T-helper 22 cell (primary cell): ENCODE data around the gene PSMG3.

Source experiments
- DNase-seq: peaks from one replicate; pipeline ENCODE4 v3.0.0-alpha.2; 2020; ENCODE audit warnings: low read depth

PSMG3 gene

DNA sequence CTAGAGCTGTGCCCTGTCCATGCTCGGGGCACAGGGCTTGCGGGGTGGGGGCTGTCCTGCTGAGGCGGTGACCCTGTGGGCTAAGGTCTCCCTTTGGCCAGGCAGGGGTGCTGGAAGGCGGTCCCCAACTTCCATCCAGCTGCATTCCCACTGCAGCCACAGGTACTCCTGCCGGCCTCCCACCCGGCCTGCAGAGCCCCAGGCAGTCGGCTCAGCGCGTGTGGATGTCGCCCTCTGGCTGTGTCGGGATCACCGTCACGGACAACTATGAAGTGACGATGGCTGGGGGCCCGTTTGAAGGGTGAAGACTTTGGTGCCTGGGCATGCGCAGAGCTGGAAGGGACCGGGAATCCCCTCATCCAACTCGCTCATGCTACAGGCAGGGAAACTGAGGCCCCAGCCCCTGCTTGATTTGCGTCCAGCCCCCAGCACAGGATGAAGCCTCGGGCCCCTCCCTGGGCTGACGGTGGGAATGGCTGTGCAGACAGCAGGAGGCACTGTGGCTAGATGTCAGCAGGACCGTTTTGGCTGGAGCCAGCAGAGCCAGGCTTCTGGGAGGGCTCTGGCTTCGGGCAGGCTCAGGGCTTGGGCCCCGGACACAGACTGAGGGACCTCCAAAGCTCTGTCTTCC lies 11.5 kb downstream of the PSMG3 start:
- DNase-seq: no peak

DNA sequence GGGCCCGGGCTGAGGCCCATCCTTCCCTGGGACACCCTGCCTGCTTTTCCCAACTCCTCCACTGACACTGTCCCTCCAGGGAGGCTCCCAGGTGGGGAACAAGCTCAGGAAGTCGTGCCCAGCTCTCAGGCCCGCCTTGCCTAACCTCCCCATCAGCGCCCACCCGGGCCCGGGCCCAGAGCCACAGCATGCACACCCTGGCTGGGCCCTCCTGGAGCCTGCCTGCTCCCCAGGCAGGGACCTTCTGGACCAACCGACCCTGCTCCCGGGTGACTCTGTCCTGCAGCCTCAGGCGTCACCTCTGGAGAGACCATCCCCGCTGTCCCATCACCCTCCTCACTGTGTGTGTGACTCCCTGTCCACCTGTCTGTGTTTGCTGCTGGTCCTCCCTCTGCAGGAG lies 12.1 kb downstream of the PSMG3 start:
- no peak for DNase-seq

DNA sequence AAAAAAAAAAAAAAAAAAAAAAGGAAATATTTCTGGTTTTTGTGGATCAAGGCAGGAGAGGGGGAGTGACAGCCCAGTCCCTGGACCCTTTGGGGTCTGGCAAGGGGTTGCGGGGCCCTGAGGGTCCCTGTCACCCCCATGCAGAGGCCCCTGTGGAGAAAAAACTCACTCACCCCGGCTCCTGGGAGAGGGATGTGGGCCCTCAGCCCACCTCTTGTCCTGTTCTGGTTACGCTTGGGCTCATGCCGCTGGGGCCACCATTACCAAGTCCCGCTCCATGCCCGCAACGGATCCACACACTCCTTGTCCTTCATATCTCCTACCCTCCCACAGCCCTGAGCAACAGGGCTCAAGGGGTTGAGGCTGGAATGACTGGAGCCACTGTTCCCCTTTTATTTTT lies 12.8 kb downstream of the PSMG3 start:
- no peak for DNase-seq

DNA sequence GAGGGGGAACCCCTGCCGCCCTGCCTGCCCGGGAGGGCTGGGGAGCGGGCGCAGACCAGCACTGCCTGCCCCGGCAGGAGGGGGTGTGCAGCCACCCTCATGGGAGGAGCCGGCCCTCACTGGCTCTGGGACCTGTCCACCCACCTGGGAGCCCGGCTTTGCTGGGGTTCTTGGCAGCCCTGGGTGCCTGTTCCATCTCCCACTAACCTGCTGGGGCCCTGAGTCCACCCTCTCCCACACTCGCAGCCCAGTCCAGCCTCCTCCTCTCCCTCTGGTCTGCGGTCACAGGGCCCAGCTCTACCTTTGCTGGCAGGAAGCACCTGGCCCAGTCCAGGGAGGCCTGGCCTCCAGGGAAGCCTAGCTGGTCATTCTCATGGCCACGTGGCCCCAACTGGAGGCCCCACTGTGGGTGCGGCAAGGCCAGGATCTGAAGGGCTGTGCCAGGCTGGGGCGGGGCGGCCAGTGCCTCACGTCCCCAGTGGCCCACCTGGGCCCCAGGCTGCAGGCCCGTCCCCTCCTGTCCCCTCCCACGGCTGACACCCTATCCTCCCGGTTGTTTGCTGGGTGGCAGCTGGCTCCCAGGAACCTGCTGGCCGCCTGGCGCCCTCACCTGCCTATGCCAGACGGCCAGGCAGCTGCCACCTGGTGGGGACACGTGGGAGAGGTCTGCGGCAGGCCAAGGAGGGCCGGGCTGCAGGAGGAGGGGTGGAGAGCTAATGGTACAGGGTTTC lies 13.9 kb downstream of the PSMG3 start, which contains the start of gene TMEM184A:
Gene TMEM184A (minus strand): TSS at position 393 of the 731 bp plus-strand sequence. CDS start 721 bp downstream, outside the sequence.
- no peak for DNase-seq

DNA sequence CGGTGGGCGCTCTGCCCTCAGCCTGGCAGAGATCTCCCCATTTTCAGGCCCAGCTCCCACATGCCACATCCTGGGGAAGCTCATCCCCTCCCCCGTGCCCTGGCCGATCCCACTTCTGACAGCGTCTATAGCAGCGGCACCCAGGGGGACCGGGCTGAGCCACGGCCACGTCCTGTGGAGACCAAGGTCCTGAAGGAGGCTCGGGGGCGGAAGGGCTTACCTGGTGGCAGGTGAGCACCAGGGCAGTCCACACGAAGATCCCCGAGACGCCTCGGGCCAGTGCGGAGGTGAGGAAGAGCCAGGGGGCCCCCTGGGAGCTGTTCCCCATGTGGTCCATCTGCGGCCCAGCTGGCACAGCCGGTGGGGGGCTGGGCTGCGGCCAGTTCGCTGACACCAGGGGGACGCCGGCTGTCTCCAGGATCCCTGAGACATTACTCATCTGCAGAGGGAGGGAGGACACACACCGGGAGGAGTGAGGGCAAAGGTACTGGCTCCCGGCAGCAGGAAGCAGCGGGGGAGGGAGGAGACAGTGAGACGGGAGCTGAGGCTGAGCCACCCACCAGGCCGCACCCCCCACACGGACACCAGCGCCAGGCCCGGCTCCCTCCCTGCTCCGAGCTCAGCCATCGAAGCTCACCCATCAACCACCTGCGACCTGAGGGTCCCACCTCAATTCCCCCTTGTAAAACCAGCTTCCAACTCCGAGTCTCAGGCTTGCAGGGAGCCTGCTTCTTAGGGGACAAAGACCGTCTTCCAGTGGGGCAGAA lies 14.6 kb downstream of the PSMG3 start:
- DNase-seq: no peak

DNA sequence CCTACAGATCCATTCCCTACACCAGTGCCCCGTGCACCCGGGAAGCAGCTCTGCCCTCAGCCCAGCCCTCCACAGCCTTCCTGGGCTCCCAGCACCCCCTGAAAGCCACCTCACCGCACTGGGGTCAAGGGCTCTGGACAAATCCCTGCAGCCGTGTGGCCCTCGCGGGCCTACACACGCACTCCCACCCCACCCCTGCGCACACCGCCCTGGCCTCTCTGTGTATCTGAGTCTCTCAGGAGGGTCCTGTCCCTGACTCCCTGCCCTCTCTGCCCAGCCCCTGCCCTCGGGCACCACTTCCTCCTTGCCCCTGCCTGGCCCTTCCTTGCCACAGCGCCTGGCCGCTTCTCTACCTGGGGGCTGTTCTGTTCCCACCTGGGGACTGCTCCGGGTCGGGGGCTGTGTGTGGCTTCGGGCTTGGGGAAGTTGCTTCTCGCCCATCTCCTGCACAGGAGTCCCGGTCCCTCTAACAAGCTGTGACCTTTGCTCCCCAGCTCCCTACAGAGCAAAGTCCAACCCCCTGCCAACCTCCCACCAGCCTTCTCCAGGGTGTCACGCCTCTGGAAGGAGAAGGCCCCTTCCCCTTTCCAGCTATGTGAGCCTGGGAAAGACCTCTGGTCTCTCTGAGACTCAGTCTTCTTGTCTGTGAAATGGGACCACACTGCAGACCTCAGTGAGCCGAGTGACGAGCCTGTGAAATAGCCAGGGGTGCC lies 15.3 kb downstream of the PSMG3 start:
- DNase-seq: no peak

DNA sequence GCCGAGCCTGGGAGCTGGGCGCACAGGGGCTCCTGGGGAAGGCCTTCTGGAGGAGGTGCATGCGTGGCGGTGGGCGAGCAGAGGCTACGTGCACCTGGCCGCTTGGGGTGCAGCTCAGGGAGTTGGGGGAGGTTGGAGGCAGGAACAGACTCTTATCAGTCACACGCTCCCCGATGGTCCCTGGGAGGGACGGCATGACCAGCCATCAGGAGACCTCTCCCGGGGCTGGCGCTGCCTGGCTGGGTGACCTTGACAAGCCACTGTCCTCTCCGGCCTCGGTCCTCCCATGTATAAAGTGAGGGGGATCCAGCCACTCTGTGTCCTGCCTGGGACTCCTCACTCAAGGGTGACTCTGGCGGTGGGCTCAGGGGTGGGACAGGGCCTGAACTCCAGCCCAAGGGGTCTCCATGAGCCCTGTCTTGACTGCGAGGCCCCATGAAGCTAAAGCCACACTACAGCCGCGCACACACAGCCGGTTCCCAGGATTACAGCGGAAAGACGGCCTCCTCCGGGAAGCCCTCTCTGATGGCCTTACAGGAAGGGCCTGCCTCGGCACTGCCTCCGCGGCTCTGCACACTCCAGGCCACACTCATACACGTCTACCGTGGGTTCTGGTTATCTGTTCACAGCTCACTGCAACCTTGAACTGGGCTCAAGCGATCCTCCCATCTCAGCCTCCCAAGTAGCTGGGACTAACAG lies 16.2 kb downstream of the PSMG3 start:
- no peak for DNase-seq

DNA sequence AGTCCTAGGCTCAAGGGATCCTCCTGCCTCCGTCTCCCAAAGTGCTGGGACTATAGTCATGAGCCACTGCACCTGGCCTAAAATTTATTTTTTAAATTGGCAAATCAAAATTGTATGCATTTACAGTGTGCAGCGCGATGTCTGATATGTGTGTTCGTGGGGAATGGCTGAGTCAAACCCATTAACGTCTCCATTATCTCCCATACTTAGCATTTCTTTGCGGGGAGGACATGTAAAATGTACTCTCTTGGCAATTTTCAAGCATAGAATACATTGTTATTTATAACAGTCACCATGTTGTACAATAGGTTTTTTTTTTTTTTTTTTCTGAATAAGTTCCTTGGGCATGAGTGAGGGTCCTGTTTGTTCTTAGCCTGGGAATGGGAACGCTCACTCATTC lies 17.6 kb downstream of the PSMG3 start:
- no peak for DNase-seq

DNA sequence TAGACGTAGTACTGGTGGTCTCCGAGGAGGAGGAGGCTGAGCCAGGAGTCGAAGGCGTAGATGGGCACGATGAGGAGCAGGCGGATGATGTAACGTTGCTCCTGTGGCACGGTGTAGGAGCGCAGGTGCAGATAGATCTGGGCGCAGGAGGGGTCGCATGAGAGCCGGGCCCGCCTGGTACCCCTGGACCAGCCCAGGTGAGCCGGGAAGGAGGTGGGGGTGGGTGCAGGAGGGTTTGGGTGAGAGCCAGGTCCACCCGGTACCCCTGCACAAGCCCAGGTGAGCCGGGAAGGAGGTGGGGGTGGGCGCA lies 19.0 kb downstream of the PSMG3 start:
- no peak for DNase-seq

DNA sequence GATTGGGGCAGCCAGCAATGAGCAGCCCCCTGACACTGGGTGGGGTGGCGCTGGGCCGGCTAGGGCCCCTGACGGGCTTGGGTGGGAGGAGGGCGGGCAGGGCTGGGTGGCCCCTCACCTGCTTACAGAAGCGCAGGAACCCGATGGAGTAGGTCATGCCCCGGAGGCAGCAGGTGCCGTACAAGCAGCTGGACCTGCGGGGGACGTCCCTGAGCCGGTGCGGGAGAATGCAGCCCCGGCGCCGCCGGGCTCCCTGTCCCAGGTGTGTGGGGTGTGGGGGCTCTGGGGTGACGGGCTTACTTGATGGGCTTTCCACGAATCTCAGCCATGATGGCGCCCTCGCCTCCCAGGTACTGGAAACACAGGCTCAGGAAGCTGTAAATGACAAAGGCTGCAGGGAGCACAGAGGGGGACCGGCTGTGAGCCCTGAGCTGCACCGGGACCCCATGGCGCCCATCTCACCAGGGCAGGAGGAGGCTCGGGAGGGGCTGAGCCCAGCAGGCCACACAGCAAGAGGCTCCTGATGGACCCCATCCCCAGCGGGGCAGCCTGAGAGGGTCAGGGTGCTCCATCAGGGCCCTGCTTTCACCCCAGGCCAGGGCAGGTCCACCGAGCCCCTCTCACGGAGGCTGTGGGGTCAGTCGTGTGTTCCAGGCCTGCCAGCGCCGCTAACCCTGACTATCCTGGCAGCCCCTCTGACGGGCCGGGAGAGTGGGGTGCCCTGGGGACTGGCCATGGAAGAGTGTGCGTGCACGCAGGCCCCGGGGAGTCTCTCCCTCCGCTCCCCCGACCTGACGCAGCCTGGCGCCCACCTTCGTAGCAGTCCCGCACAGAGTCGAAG lies 19.6 kb downstream of the PSMG3 start:
- DNase-seq: no peak

DNA sequence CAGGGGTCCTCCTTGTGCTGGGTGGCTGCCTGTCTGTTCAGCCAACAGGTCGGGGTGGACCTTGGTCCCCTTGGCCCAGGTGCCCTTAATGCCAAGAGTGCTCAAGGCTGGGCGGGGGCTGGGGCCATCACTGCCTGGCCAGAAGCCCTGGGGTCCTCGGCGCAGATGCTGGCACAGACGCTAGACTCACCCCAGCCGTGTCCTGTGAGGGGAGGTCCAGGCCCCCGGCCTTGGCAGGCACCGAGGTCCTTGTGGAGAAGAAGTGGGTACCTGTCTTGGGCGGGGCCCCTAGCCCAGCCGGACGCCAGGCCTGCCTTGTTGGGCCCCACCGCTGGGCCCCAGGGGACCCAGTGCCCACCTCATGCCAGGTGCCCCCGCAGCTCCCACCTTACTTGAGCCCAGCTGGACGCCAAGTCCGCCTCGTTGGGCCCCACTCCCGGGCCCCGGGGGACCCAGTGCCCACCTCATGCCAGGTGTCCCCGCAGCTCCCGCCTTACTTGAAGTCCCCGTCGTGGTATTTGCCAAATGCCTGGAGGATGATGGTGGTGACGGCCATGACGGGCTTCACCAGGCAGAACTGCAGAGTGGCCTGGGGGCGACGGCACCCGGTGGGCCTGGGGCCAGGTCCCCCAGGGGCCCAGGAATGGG lies 20.4 kb downstream of the PSMG3 start:
- DNase-seq: no peak

DNA sequence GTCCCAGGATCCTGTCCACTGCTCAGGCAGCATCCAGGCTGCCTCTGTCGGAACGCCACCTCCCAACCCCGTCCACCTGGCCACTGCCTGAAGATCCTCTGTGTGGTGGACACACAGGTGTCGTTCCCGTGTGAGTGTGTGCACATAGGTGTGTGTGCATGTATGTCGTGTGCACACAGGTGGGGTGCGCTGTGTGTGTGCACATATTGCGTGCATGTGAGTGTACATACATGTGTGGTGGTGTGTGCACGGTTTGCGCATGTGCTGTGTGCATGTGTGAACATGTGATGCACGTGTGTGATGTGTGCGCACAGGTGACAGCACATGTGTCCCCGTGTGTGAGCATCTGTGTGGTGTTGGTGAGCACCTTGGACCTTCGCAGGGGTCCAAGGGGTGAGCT lies 20.9 kb downstream of the PSMG3 start:
- DNase-seq: no peak

DNA sequence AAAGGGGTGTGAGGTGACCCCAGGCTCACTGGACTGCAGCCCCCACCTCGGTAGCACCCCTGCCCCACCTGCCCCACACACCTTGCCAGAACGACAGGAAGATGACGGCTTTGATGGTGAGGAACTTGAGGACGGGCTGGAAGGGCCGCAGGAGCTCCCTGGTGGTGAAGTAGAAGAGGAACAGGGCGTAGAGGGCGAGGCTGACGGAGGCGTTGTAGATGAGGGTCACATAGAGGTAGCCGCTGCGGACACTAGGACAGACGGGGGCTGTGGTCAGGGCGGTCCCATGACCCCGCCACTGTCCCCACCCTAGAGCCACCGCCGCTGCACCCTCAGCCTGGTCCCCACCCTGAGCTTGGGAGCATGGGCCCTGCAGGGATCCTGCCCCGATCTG lies 21.4 kb downstream of the PSMG3 start:
- DNase-seq: no peak

DNA sequence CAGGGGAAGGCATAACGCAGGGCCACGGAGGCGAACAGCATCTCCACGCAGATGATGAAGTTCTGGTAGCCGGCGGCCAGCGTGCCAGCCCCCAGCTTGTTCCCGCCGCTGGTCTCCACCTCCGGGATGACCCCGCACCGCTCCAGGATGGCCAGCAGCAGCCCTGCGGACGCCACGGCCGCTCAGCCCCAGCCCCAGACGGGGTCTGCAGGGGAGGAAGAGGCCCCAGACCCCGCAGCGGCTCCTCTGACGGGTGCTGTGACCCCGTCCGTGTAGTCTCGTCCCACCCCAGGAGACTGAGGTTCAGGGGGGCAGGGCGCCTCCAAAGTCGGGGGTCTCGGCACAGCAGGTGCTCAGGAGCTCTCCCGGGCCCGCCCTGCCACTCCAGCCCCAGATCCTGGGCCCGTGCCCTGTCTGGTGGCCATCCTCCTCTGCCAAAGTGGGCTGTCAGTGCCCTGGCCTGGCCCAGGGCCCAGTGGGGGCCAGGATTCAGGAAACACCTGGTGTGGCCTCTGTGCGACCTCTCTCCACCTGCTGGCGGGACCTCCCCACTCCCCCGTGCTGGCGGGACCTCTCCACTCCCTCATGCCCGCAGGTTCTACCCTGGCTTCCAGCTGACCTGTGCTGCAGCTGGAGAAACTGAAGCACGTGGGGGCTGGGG lies 21.9 kb downstream of the PSMG3 start:
- no peak for DNase-seq

DNA sequence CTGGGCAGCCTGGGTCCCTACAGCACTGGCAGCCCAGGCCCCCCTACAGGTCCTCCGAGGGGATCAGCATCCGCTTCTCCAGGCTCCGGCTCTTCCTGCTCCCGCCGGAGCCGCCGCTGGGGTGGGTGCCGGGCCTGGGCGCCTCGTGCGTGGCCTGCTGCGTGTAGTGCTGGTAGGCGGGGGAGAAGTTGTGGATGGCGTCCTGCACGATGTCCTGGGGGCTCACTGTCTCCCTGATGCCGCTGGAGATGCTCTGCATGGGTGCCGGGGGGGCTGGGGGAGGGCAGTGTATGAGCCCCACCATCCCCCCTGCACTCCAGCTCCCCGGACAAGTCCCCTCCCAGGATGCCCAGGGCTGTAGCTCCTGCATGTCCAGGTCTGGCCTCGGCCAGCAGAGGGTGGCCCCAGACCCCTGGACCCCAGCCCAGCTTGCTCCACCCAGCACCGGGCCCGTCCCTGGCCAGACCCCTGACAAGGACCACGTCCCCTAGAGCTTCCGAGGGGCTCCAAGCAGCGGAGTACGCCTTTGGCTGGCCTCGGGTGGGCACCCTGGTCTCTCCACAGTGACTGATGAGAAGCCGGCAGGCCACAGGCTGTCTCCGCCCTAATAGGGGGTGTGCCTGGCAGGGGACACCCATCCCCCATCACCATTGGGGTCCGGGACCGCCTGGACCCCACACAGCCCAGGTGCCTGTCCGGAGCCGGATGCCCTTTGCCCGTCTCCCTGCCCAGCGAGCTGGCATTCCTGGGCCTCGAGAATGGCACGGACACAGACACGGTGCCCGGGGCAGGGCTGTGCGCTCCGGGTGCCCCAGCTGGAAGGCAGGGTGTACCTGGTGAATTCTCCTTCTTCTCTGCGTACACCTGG lies 22.7 kb downstream of the PSMG3 start:
- no peak for DNase-seq

DNA sequence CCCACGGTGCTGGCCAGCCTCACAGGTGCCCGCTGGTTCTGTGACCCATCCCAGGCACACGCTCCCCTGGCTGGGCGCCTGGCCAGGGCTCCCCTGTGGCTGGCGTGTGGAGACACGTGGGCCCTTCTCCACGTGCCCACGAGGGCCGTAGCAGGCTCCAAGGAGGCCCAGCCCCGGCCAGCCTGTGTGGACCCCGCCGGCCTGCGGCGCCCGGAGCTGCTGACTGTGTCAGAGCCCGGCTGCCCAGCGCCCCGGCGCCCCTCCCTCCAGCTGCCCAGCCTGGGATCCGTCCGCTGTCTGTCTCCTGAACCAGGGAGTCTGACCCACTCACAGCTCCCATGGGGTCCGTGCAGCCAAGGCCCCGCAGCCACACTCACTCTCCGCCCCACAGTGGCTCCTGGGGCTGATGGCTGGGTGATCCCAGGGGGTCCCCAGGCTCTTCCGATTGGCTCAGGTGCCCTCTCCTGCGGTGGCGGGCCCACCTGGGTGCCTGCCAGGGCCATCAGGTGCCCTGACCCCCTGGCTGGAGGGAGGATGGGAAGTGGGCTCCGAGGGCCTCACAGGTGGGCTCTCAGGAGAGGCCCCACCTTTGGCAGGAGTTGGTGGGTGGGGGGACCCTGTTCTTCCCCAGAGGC lies 23.4 kb downstream of the PSMG3 start:
- no peak for DNase-seq

DNA sequence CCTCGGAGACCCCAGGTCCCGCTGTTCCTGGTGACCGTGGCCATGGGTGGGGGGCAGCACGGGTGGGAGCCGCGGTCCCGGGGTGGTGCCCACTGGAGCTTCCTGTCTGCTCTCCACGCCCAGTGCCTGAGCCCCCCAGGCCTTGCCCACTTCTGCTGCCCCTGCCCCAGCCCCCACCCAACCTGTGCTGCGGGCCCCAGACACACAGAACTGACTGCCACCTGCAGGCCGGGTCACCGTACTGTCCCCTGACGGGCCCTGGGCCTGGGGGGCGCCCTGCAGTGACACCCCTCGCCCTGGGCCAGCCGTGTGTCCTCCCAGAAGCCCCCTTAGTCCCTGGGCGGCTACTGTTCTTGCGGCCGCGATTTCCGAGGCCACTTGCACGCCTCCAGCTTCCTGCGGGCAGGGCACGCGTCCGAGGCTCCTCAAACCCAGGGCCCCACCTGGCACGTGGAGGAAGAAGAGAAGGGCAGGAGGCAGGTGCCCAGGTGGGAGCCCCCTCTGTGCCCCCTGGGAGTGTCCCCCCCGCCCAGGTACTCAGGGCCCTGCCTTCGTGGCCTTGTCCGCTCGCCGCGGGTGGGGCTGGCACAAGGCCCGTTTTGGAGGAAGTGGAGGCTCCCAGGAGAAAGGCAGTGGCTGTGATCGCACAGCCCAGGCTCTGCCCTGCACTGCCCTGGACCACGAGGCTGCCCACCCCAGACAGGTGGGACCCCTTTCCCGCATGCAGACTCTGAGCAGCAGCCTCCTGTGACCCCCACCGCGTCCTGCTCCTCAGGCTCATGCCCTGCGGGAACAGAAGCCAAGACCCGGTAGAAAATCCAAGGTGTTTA lies 24.2 kb downstream of the PSMG3 start:
- DNase-seq: no peak
